ENCODE results near the gene SMPD2. TPM values are rescaled to one million over a fixed set of nuclear protein-coding genes. Genes with fewer than 3 reads are reported as not detected.

The SMPD2 gene
- total and polyA plus RNA-seq, 4 experiments from 2014 or later, result 8.2 to 23.6 (median 18.8) TPM

GRCh38 chr6:109480993-109481480, 40.5 kb downstream of the SMPD2 start:
- peaks cover 16% of the 10 kb centered on the region for H3K36me3 ChIP-seq (ENCODE audit: insufficient read depth, low read length)
- no peaks in the 10 kb centered on the region for H3K27me3 ChIP-seq (ENCODE audit: insufficient read depth, low read length)
- peak overlapping the region; percentile 44 to 96 (median 80) for H3K27ac Mint-ChIP-seq
- no peaks in the 10 kb centered on the region for H3K9me3 ChIP-seq (ENCODE audit: control insufficient read depth in 1 of 2, low read length in 2 of 2)
- H3K9me3 Mint-ChIP-seq, result no peaks in the 10 kb centered on the region
- peak overlapping the region; percentile 67 for H3K27ac ChIP-seq (ENCODE audit: low read depth, low read length)
- H3K36me3 Mint-ChIP-seq, result peaks cover 39 to 53% of the 10 kb centered on the region in 2 donors
- no peaks in the 10 kb centered on the region for H3K27me3 Mint-ChIP-seq
- peaks cover 57 to 75% (median 65%) of the 10 kb centered on the region in 4 donors for H3K4me1 Mint-ChIP-seq
- ChIA-PET POLR2A (ENCODE audit: partially characterized antibody) (interaction anchor here (1.4 to 9.3 kb wide), 7 partner anchors 10 to 386 kb away, joined by 3 to 132 read pairs (median 18); partner anchors contain the start of genes CD164, CEP57L1, MICAL1 and PPIL6), CTCF (ENCODE audit: partially characterized antibody) (interaction anchor here (1.2 to 5.5 kb wide), 8 partner anchors 17 to 559 kb away, joined by 4 to 29 read pairs (median 6); partner anchors contain the start of genes CD164, PPIL6 and SMPD2)
- peak overlapping the region; percentile 84 to 97 (median 96) for H3K4me3 Mint-ChIP-seq
- peaks cover 67% of the 10 kb centered on the region for H3K4me1 ChIP-seq (ENCODE audit: insufficient read depth, low read length)
- no peak for DNase-seq
- peak overlapping the region; percentile 76 to 77 for H3K4me3 ChIP-seq (ENCODE audit: low read length in 2 of 2)
- intact Hi-C loops (cut with micrococcal nuclease), result loop anchor here (1.0 to 10.0 kb wide), 4 partner anchors 22 to 1524 kb away; partner anchors contain the start of gene SEC63

- no peaks in the 10 kb centered on the region for H3K27me3 Mint-ChIP-seq
- DNase-seq, result peak; percentile 90 to 93 (median 91)
- H3K9me3 Mint-ChIP-seq, result peaks cover 0 to 1% (median 0%) of the 10 kb centered on the region in 8 donors
- peak within 1 kb of the TSS; percentile 69 for H3K27ac ChIP-seq (ENCODE audit: low read depth, low read length)
- H3K4me3 ChIP-seq (ENCODE audit: low read length in 2 of 2), result peak within 1 kb of the TSS; percentile 76 to 77
- H3K36me3 ChIP-seq (ENCODE audit: insufficient read depth, low read length), result peaks cover 5% of the 10 kb centered on the region
- peak within 1 kb of the TSS; percentile 89 to 97 (median 95) for H3K27ac Mint-ChIP-seq
- ChIA-PET POLR2A (ENCODE audit: partially characterized antibody) (interaction anchor here (0.9 to 9.3 kb wide), 12 partner anchors 8 to 1332 kb away, joined by 3 to 132 read pairs (median 6); partner anchors contain the start of genes AK9, CD164, CDK19 and FIG4), CTCF (ENCODE audit: partially characterized antibody) (interaction anchor here (0.5 to 5.5 kb wide), 16 partner anchors 8 to 297 kb away, joined by 3 to 29 read pairs (median 4); partner anchors contain the start of genes CD164, PPIL6 and SMPD2)
- H3K4me1 Mint-ChIP-seq, result peaks cover 41 to 54% (median 47%) of the 10 kb centered on the region in 4 donors
- H3K4me1 ChIP-seq (ENCODE audit: insufficient read depth, low read length), result peaks cover 46% of the 10 kb centered on the region
- peaks cover 31 to 36% of the 10 kb centered on the region in 2 donors for H3K36me3 Mint-ChIP-seq
- no peaks in the 10 kb centered on the region for H3K27me3 ChIP-seq (ENCODE audit: insufficient read depth, low read length)
- intact Hi-C loops (cut with micrococcal nuclease), result loop anchor here (1.0 to 10.0 kb wide), 13 partner anchors 14 to 1526 kb away; partner anchors contain the start of genes AK9, CD164, CDC40 and CEP57L1
- peak within 1 kb of the TSS; percentile 84 to 97 (median 96) for H3K4me3 Mint-ChIP-seq
- H3K9me3 ChIP-seq (ENCODE audit: control insufficient read depth in 1 of 2, low read length in 2 of 2), result no peaks in the 10 kb centered on the region
Measured at GRCh38 chr6:109482905-109483734, 42.6 kb downstream of the SMPD2 start, which contains the start of gene ZBTB24. Gene ZBTB24 (minus strand): TSS chr6:109483219. CDS start chr6:109482026, 1,193 bp downstream.

- ChIA-PET POLR2A (ENCODE audit: partially characterized antibody) (interaction anchor here (1.6 to 9.3 kb wide), 4 partner anchors 27 to 207 kb away, joined by 7 to 132 read pairs (median 77); partner anchors contain the start of genes AK9, CD164, FIG4 and MICAL1), CTCF (ENCODE audit: partially characterized antibody) (interaction anchor here (0.9 to 2.9 kb wide), 5 partner anchors 13 to 297 kb away, joined by 3 to 15 read pairs (median 4); partner anchors contain the start of genes PPIL6 and SMPD2)
- Mint-ChIP-seq H3K27ac (peak overlapping the region; percentile 89 to 97 (median 95)), H3K9me3 (peaks cover 0 to 1% (median 0%) of the 10 kb centered on the region in 8 donors), H3K4me1 (peaks cover 35 to 48% (median 41%) of the 10 kb centered on the region in 4 donors), H3K36me3 (peaks cover 26 to 31% of the 10 kb centered on the region in 2 donors), H3K4me3 (peak overlapping the region; percentile 79 to 92 (median 84)), H3K27me3 (no peaks in the 10 kb centered on the region)
- Histone ChIP-seq H3K9me3 (ENCODE audit: control insufficient read depth in 1 of 2, low read length in 2 of 2) (no peaks in the 10 kb centered on the region), H3K36me3 (ENCODE audit: insufficient read depth, low read length) (peaks cover 5% of the 10 kb centered on the region), H3K4me3 (ENCODE audit: low read length in 2 of 2) (peak overlapping the region in 1 of 2 donors; percentile 41), H3K4me1 (ENCODE audit: insufficient read depth, low read length) (peaks cover 40% of the 10 kb centered on the region), H3K27ac (ENCODE audit: low read depth, low read length) (peak overlapping the region; percentile 69), H3K27me3 (ENCODE audit: insufficient read depth, low read length) (no peaks in the 10 kb centered on the region)
- DNase-seq, result no peak
- intact Hi-C loops (cut with micrococcal nuclease), result loop anchor here (1.0 to 10.0 kb wide), 13 partner anchors 15 to 1526 kb away; partner anchors contain the start of genes AK9, CD164, CDC40 and CEP57L1
Measured at GRCh38 chr6:109483735-109484057, 43.2 kb downstream of the SMPD2 start.

GRCh38 chr6:109484122-109484521, 43.6 kb downstream of the SMPD2 start:
- peaks cover 5% of the 10 kb centered on the region for H3K36me3 ChIP-seq (ENCODE audit: insufficient read depth, low read length)
- ChIA-PET POLR2A (ENCODE audit: partially characterized antibody) (interaction anchor here (1.6 to 9.3 kb wide), 4 partner anchors 27 to 207 kb away, joined by 7 to 132 read pairs (median 77); partner anchors contain the start of genes AK9, CD164, FIG4 and MICAL1), CTCF (ENCODE audit: partially characterized antibody) (interaction anchor here (0.9 to 2.9 kb wide), 2 partner anchors 27 to 43 kb away, joined by 3 to 15 read pairs; partner anchors contain the start of genes PPIL6 and SMPD2)
- Mint-ChIP-seq H3K4me1 (peaks cover 31 to 44% (median 37%) of the 10 kb centered on the region in 4 donors), H3K4me3 (peak overlapping the region; percentile 79 to 92 (median 84)), H3K9me3 (peaks cover 0 to 1% (median 0%) of the 10 kb centered on the region in 8 donors), H3K27me3 (no peaks in the 10 kb centered on the region), H3K27ac (peak overlapping the region; percentile 84 to 97 (median 95)), H3K36me3 (peaks cover 21 to 27% of the 10 kb centered on the region in 2 donors)
- H3K4me1 ChIP-seq (ENCODE audit: insufficient read depth, low read length), result peaks cover 36% of the 10 kb centered on the region
- intact Hi-C loops (cut with micrococcal nuclease), result loop anchor here (5.0 to 10.0 kb wide), 3 partner anchors 33 to 1527 kb away; partner anchors contain the start of gene SEC63
- no peak overlapping the region for H3K4me3 ChIP-seq (ENCODE audit: low read length in 2 of 2)
- DNase-seq, result no peak
- H3K9me3 ChIP-seq (ENCODE audit: control insufficient read depth in 1 of 2, low read length in 2 of 2), result no peaks in the 10 kb centered on the region
- no peaks in the 10 kb centered on the region for H3K27me3 ChIP-seq (ENCODE audit: insufficient read depth, low read length)
- H3K27ac ChIP-seq (ENCODE audit: low read depth, low read length), result peak overlapping the region; percentile 69

- Histone ChIP-seq H3K4me3 (ENCODE audit: low read length in 2 of 2) (no peak overlapping the region), H3K36me3 (ENCODE audit: insufficient read depth, low read length) (peaks cover 5% of the 10 kb centered on the region), H3K4me1 (ENCODE audit: insufficient read depth, low read length) (peaks cover 26% of the 10 kb centered on the region), H3K27ac (ENCODE audit: low read depth, low read length) (no peak overlapping the region), H3K9me3 (ENCODE audit: control insufficient read depth in 1 of 2, low read length in 2 of 2) (no peaks in the 10 kb centered on the region), H3K27me3 (ENCODE audit: insufficient read depth, low read length) (no peaks in the 10 kb centered on the region)
- Mint-ChIP-seq H3K27ac (peak overlapping the region in 5 of 7 donors; percentile 48 to 97 (median 81)), H3K4me3 (peak overlapping the region in 1 of 8 donors; percentile 6), H3K9me3 (peaks cover 0 to 1% (median 0%) of the 10 kb centered on the region in 8 donors), H3K4me1 (peaks cover 23 to 36% (median 29%) of the 10 kb centered on the region in 4 donors), H3K27me3 (no peaks in the 10 kb centered on the region), H3K36me3 (peaks cover 16 to 20% of the 10 kb centered on the region in 2 donors)
- DNase-seq, result no peak
- ChIA-PET CTCF (ENCODE audit: partially characterized antibody) (no interaction called here), POLR2A (ENCODE audit: partially characterized antibody) (interaction anchor here (0.6 to 9.3 kb wide), 3 partner anchors 29 to 1318 kb away, joined by 3 to 132 read pairs (median 3); partner anchors contain the start of gene MICAL1)
- intact Hi-C loops (cut with micrococcal nuclease), result loop anchor here (10.0 kb wide), 1 partner anchor 481 kb away; no protein-coding TSS in a partner anchor
Measured at GRCh38 chr6:109485266-109485935, 44.9 kb downstream of the SMPD2 start.

- DNase-seq, result no peak
- H3K27me3 Mint-ChIP-seq, result no peaks in the 10 kb centered on the region
- no peak overlapping the region for H3K4me3 ChIP-seq (ENCODE audit: low read length in 2 of 2)
- peaks cover 22 to 36% (median 29%) of the 10 kb centered on the region in 4 donors for H3K4me1 Mint-ChIP-seq
- CTCF ChIA-PET (ENCODE audit: partially characterized antibody), result no interaction called here
- POLR2A ChIA-PET (ENCODE audit: partially characterized antibody), result interaction anchor here (9.3 kb wide), 1 partner anchor 29 kb away, joined by 132 read pairs; the partner anchor contains the start of gene MICAL1
- H3K27ac Mint-ChIP-seq, result peak overlapping the region in 5 of 7 donors; percentile 44 to 89 (median 64)
- no peaks in the 10 kb centered on the region for H3K27me3 ChIP-seq (ENCODE audit: insufficient read depth, low read length)
- peaks cover 26% of the 10 kb centered on the region for H3K4me1 ChIP-seq (ENCODE audit: insufficient read depth, low read length)
- peak overlapping the region in 2 of 8 donors; percentile 4 to 6 for H3K4me3 Mint-ChIP-seq
- peaks cover 10 to 14% of the 10 kb centered on the region in 2 donors for H3K36me3 Mint-ChIP-seq
- peaks cover 0 to 1% (median 0%) of the 10 kb centered on the region in 8 donors for H3K9me3 Mint-ChIP-seq
- intact Hi-C loops (cut with micrococcal nuclease), result loop anchor here (10.0 kb wide), 1 partner anchor 481 kb away; no protein-coding TSS in a partner anchor
- H3K36me3 ChIP-seq (ENCODE audit: insufficient read depth, low read length), result peaks cover under 1% of the 10 kb centered on the region
- no peaks in the 10 kb centered on the region for H3K9me3 ChIP-seq (ENCODE audit: control insufficient read depth in 1 of 2, low read length in 2 of 2)
- no peak overlapping the region for H3K27ac ChIP-seq (ENCODE audit: low read depth, low read length)
Measured at GRCh38 chr6:109486068-109486467, 45.5 kb downstream of the SMPD2 start.
